ENCODE data around the gene BTBD9.

GRCh38 chr6:38404900-38405556 lies 234.7 kb downstream of the BTBD9 start:
- TF ChIP-seq CTCF (IDR thresholded peaks at IDR 0.05; ENCODE audit: low read depth, low read length, poor library complexity, severe bottlenecking) (no peak), EZH2phosphoT487 (IDR thresholded peaks at IDR 0.05; ENCODE audit: borderline replicate concordance, low read length) (no peak)

Data from DOHH2 (cell line).